HepG2 (cell line): ENCODE data around the gene TCF19. TPM values are rescaled to one million over a fixed set of nuclear protein-coding genes. Genes with fewer than 3 reads are reported as not detected.

Experiments
- ATF7-NPFF ChIP-seq: sonication (generic); formaldehyde crosslinking; IDR thresholded peaks from 2 replicates; pipeline ENCODE4 v1.8.1; 2023; ENCODE audit warnings: mild to moderate bottlenecking, low read depth, missing genetic modification reagents, moderate library complexity
- CBX2 ChIP-seq, 2 experiments: fragments of 200-600 bp in 1 of 2; sonication (generic); formaldehyde crosslinking in 1 of 2; IDR thresholded peaks; 2 replicates each; pipeline versions ENCODE4 v1.7.0 to v1.8.1; 2018 to 2022; ENCODE audit warnings: low read depth in 2 of 2, low read length in 1 of 2, mild to moderate bottlenecking in 1 of 2, missing genetic modification reagents in 1 of 2
- HOXA9 ChIP-seq: sonication (generic); formaldehyde crosslinking; IDR thresholded peaks from 2 replicates; pipeline ENCODE4 v1.8.1; 2022; ENCODE audit warnings: missing genetic modification reagents, mild to moderate bottlenecking, moderate library complexity, borderline replicate concordance
- JUND ChIP-seq: sonication (generic); formaldehyde crosslinking; IDR thresholded peaks from 2 replicates; pipeline ENCODE4 v1.8.0; 2022; ENCODE audit warnings: mild to moderate bottlenecking, missing genetic modification reagents
- NAIF1 ChIP-seq: sonication (generic); formaldehyde crosslinking; IDR thresholded peaks from 2 replicates; pipeline ENCODE4 v1.5.0; 2020; ENCODE audit warnings: mild to moderate bottlenecking, missing genetic modification reagents, borderline replicate concordance
- POLR2G ChIP-seq: fragments of 200-400 bp; formaldehyde crosslinking; IDR thresholded peaks from 2 replicates; pipeline ENCODE4 v1.6.1; 2018; ENCODE audit warnings: mild to moderate bottlenecking, low read depth, low read length, moderate library complexity
- PTBP1 ChIP-seq: fragments of 200-400 bp; formaldehyde crosslinking; IDR thresholded peaks from 2 replicates; pipeline ENCODE4 v1.6.1; 2018; ENCODE audit warnings: low read length, low read depth; ENCODE audit not compliant: poor library complexity, severe bottlenecking
- RCOR2 ChIP-seq: IDR thresholded peaks from 2 replicates; pipeline ENCODE4 v1.6.1; 2016; ENCODE audit warnings: missing biosample characterization, missing genetic modification reagents
- RERE ChIP-seq: IDR thresholded peaks from 2 replicates; pipeline ENCODE4 v1.6.1; 2016; ENCODE audit warnings: low read depth, missing genetic modification reagents, missing compliant biosample characterization
- ZMYM2 ChIP-seq: sonication (generic); formaldehyde crosslinking; IDR thresholded peaks from 2 replicates; pipeline ENCODE4 v1.8.0; 2022; ENCODE audit warnings: mild to moderate bottlenecking, missing genetic modification reagents
- ZNF3 ChIP-seq: IDR thresholded peaks from 2 replicates; pipeline ENCODE4 v1.7.0; 2017; ENCODE audit warnings: inconsistent platforms
- ZNF430 ChIP-seq: sonication (generic); formaldehyde crosslinking; IDR thresholded peaks from 2 replicates; pipeline ENCODE4 v1.9.0; 2021; ENCODE audit warnings: mild to moderate bottlenecking, missing genetic modification reagents
- ZNF496 ChIP-seq: sonication (generic); formaldehyde crosslinking; IDR thresholded peaks from 2 replicates; pipeline ENCODE4 v1.8.1; 2023; ENCODE audit warnings: mild to moderate bottlenecking, moderate library complexity, missing genetic modification reagents; ENCODE audit not compliant: insufficient replicate concordance
- ZNF513 ChIP-seq: sonication (generic); formaldehyde crosslinking; conservative IDR thresholded peaks from 2 replicates; pipeline ENCODE4 v1.5.0; 2020; ENCODE audit warnings: missing genetic modification reagents
- ZNF556 ChIP-seq: sonication (generic); formaldehyde crosslinking; IDR thresholded peaks from 2 replicates; pipeline ENCODE4 v1.4.0; 2020; ENCODE audit warnings: mild to moderate bottlenecking, missing genetic modification reagents, borderline replicate concordance
- ZXDC ChIP-seq: sonication (generic); formaldehyde crosslinking; IDR thresholded peaks from 2 replicates; pipeline ENCODE4 v1.5.0; 2020; ENCODE audit warnings: mild to moderate bottlenecking, missing genetic modification reagents
- polyA plus RNA-seq, 8 experiments: library from polyadenylated mRNA; depleted of rRNA in 3 of 8; stranded (reverse) in 7 of 8; unstranded in 1 of 8; fragments of >200 nt; fragmentation: Illumina TruSeq in 4 of 8; extraction: Trizol in 4 of 8; gene quantifications; 2 replicates each; pipeline versions ENCODE4 v1.2.1 to v1.2.3, GENCODE V29; 2011 to 2016; ENCODE audit warnings: low read depth in 4 of 8, missing spikeins in 1 of 8, mixed read lengths in 1 of 8; ENCODE audit not compliant: insufficient read depth in 1 of 8
- total RNA-seq, 5 experiments: library from RNA; depleted of rRNA; stranded (reverse); fragments of >200 nt; fragmentation: Illumina TruSeq; extraction: Trizol; gene quantifications; 2 replicates each; pipeline ENCODE4 v1.2.3, GENCODE V29; 2016; ENCODE audit warnings: low read depth in 1 of 5
- TF ChIP-seq, protein P1 (sequence below): sonication (generic); formaldehyde crosslinking; IDR thresholded peaks from 2 replicates; pipeline ENCODE4 v1.8.0; 2022; ENCODE audit warnings: low read depth, missing genetic modification reagents

The TCF19 gene
- total and polyA plus RNA-seq, 2 of the 13 experiments (the other 11 are each of a cell fraction or from before 2014, with no cell fraction given), result 4.9 to 22.2 TPM

DNA sequence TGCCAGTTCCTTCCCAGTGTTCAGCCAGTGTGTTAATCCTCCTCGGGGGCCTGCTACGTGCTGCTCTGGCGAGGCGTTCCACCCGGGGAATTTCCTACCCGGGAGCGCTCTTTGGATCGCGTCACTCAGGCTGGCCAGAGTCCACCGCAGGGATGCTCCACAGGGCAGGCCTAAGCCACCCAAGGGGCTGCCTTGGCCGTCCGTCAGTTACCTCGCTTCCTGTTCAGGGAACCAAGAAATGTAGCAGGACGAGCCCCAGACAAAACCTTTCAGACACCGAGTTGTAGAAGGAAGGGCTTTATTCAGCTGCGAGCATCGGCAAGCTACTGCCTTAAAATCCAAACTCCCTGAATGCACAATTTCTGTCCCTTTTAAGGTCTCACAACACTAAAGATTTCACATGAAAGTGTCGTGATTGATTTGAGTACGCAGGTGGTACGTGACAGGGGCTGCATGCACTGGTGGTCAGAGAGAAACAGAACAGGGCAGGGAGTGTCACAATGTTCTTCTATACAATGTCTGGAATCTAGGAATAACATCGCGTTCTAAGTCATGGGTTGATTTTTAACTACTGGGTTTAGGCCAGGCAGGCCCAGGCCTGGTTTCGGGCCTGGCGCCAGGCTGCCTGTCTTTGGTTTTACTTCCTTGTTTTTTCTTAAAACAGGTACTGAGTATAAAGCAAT, 27.8 kb downstream of the TCF19 start (continued):
- TF ChIP-seq CBX2 (IDR thresholded peaks at IDR 0.05; ENCODE audit: low read depth, low read length) (no peak), CBX2 (CRISPR knock-in tag; IDR thresholded peaks at IDR 0.05; ENCODE audit: low read depth) (no peak), NAIF1 (0 out of 2 replicates have a peak, but pooled peaks have one; percentile 61), HOXA9 (CRISPR knock-in tag) (no peak), ATF7-NPFF (peak; percentile 32; the same call in 1 of the 2 replicates), ZXDC (CRISPR knock-in tag) (no peak), RCOR2 (CRISPR knock-in tag) (peak; percentile 56; the same call in 1 of the 2 replicates), ZMYM2 (peak; percentile 81), POLR2G (peak; percentile 86), ZNF556 (CRISPR knock-in tag) (no peak; the same call in 1 of the 2 replicates), PTBP1 (no peak), RERE (no peak), ZNF496 (CRISPR knock-in tag) (no peak), ZNF3 (CRISPR knock-in tag) (peak; percentile 56; the same call in 1 of the 2 replicates), JUND (CRISPR knock-in tag) (no peak), ZNF430 (CRISPR knock-in tag) (peak; percentile 85; the same call in 1 of the 2 replicates), ZNF513 (CRISPR knock-in tag) (no peak)
- TF ChIP-seq, protein P1, sequence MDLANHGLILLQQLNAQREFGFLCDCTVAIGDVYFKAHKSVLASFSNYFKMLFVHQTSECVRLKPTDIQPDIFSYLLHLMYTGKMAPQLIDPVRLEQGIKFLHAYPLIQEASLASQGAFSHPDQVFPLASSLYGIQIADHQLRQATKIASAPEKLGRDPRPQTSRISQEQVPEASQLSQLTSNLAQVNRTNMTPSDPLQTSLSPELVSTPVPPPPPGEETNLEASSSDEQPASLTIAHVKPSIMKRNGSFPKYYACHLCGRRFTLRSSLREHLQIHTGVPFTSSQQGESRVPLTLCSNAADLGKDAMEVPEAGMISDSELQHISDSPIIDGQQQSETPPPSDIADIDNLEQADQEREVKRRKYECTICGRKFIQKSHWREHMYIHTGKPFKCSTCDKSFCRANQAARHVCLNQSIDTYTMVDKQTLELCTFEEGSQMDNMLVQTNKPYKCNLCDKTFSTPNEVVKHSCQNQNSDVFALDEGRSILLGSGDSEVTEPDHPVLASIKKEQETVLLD (CRISPR knock-in tag), result no peak
